Ascending aorta (tissue), 2 donors: ENCODE measurements around the gene POLR1G. TPM values are rescaled to one million over a fixed set of nuclear protein-coding genes. Genes with fewer than 3 reads are reported as not detected.

ENCODE experiments used
- DNase-seq, 2 donors: peaks; one replicate each; pipeline ENCODE4 v3.0.0-alpha.2; 2019; ENCODE audit warnings: low spot score in 2 of 2
- H3K27ac ChIP-seq, 2 donors: fragments of 200-600 bp; sonication (generic); one replicate each; pipeline ENCODE4 v1.5.1; 2016 to 2017; ENCODE audit warnings: mild to moderate bottlenecking in 1 of 2
- H3K27me3 ChIP-seq: fragments of 200-600 bp; sonication (generic); one replicate; pipeline ENCODE4 v1.5.1; 2017
- H3K36me3 ChIP-seq, 2 donors: fragments of 200-600 bp; sonication (generic); one replicate each; pipeline ENCODE4 v1.5.1; 2016
- H3K4me1 ChIP-seq, 2 donors: fragments of 200-600 bp; sonication (generic); one replicate each; pipeline ENCODE4 v1.5.1; 2016 to 2017; ENCODE audit warnings: mild to moderate bottlenecking in 1 of 2
- H3K4me3 ChIP-seq, 2 donors: fragments of 200-600 bp; sonication (generic); one replicate each; pipeline ENCODE4 v1.5.1; 2016 to 2017; ENCODE audit warnings: mild to moderate bottlenecking in 1 of 2
- H3K9me3 ChIP-seq, 2 donors: fragments of 200-600 bp; sonication (generic); one replicate each; pipeline ENCODE4 v1.5.1; 2016
- intact Hi-C: fragments of 100-400 bp; cut with DNase I; formaldehyde crosslinking; loops from one replicate; pipeline ENCODE4 v1.15.1; 2023
- total RNA-seq: library from RNA; depleted of rRNA; stranded (reverse); fragments of >200 nt; gene quantifications from one replicate; pipeline ENCODE4 v1.1.0, GENCODE V29; 2016
- TF ChIP-seq, protein P1 (sequence below), 3 experiments: fragments of 200-600 bp in 2 of 3; fragments of 450-650 bp in 1 of 3; sonication (generic) in 2 of 3; IDR thresholded peaks; one replicate each; pipeline ENCODE4 v1.5.1; 2016 to 2019; ENCODE audit warnings: antibody characterized with exemption in 3 of 3, mild to moderate bottlenecking in 1 of 3, moderate library complexity in 1 of 3

The POLR1G gene, protein sequence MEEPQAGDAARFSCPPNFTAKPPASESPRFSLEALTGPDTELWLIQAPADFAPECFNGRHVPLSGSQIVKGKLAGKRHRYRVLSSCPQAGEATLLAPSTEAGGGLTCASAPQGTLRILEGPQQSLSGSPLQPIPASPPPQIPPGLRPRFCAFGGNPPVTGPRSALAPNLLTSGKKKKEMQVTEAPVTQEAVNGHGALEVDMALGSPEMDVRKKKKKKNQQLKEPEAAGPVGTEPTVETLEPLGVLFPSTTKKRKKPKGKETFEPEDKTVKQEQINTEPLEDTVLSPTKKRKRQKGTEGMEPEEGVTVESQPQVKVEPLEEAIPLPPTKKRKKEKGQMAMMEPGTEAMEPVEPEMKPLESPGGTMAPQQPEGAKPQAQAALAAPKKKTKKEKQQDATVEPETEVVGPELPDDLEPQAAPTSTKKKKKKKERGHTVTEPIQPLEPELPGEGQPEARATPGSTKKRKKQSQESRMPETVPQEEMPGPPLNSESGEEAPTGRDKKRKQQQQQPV
- total RNA-seq: 3.7 TPM

DNA sequence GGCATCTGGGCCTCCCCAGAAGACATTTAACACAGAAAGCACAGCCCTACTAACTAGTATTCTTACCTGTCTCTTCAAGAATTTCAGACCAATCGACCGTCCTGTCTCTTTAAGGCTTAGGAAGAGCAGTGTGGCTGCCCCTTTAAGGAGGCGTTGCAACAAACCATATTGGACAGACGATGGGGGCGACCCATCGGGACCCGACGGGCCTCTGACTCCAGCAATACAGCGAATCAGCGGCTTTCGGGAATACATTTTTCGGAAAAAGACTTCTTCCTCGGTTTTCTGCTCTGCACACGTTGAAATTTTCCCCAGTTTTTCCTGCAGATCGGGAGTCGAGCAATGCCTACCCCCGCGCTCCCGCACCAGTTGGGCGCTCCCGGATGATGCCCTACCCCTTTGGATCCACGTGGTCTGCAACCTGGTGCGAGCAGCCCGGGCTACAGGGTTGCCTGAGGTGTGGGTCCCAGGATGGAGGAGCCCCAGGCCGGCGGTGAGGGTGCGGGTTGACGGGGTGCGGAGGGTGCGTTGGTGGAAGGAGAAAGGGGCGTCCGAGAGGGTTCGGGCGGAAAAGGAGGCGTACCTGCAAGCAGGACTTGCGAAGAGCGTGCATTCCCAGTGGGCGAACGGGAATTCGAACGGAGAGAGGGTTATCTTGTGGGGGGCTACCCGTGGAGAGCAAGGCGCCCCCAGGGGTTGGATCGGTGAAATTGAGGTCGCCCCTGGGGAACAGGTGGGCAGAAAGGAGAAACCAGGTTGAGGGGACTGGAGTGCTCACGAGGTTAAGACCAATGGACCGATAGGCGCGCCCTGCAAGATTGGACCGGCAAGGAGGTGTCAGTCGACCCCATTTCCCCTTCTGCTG is at the start of gene POLR1G:
Gene POLR1G (plus strand): TSS at position 419 of the 865 bp plus-strand sequence. CDS start 53 bp downstream, at position 472.
- no peaks in the 10 kb centered on the region for H3K9me3 ChIP-seq
- H3K4me3 ChIP-seq: peak within 1 kb of the TSS; percentile 68 to 86
- H3K36me3 ChIP-seq: peaks cover 0 to 7% of the 10 kb centered on the region in 2 donors
- DNase-seq: peak in 1 of 2 donors; percentile 87
- peaks cover 8 to 28% of the 10 kb centered on the region in 2 donors for H3K4me1 ChIP-seq
- intact Hi-C loops: loop anchor here (1.0 to 5.0 kb wide), 2 partner anchors 79 to 314 kb away; partner anchors contain the start of gene PPP1R37
- TF ChIP-seq, protein P1, sequence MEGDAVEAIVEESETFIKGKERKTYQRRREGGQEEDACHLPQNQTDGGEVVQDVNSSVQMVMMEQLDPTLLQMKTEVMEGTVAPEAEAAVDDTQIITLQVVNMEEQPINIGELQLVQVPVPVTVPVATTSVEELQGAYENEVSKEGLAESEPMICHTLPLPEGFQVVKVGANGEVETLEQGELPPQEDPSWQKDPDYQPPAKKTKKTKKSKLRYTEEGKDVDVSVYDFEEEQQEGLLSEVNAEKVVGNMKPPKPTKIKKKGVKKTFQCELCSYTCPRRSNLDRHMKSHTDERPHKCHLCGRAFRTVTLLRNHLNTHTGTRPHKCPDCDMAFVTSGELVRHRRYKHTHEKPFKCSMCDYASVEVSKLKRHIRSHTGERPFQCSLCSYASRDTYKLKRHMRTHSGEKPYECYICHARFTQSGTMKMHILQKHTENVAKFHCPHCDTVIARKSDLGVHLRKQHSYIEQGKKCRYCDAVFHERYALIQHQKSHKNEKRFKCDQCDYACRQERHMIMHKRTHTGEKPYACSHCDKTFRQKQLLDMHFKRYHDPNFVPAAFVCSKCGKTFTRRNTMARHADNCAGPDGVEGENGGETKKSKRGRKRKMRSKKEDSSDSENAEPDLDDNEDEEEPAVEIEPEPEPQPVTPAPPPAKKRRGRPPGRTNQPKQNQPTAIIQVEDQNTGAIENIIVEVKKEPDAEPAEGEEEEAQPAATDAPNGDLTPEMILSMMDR (IDR thresholded peaks at IDR 0.05): no peak
- H3K27ac ChIP-seq: peak within 1 kb of the TSS; percentile 93 to 97
- H3K27me3 ChIP-seq: no peaks in the 10 kb centered on the region

DNA sequence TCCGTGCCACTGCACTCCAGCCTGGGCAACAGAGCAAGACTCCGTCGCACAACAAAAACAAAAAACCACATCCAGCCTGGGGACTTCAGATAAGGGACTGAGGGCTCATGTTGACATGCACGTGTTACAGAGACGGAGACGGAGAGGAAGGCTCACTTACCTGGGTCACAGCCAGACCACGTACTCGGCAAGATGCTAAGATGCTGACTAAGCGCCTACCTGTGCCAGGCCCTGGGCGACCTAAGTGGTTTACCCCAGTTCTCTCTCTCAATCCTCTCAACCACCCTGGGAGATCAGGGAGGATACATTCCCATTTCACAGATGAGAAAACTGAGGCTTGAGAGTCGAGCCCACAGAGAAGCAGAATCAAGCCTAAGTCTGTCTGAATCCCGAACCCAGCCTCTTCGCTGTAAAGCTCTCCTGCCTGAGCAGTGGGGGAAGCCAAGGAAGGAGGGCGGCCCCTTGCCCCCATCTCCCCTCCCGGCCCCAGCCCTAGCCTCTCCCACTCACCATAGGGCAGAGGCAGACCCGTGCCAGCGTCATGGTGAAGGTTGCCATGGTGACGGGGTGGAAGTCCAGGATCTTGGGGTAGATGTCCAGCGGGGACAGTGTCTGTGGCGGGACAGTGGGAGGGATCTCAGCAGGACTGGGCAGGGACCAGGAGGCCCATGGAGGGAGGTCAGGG is 49.5 kb upstream of the POLR1G start:
- Histone ChIP-seq H3K9me3 (no peaks in the 10 kb centered on the region), H3K27ac (no peak overlapping the region), H3K4me3 (no peak overlapping the region), H3K27me3 (no peaks in the 10 kb centered on the region), H3K36me3 (peaks cover 26 to 37% of the 10 kb centered on the region in 2 donors), H3K4me1 (no peaks in the 10 kb centered on the region)
- intact Hi-C loops: no loop called here
- DNase-seq: no peak
- TF ChIP-seq, protein P1 (IDR thresholded peaks at IDR 0.05): no peak

DNA sequence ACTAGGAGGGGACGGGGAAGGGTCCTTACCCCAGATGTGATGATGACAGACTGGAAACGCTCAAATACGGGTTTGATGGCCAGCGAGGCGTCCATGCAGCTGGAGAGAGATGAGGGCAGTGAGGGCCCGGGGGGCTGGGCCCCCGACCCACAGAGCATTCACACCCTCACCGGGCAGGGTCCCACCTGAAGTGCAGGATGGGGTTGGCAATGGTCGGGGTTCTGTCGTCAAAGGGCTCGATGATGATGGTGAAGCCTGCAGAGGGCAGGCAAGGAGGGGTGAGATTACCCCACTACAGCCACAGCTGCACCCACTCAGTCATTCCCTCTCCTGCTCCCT is 49.0 kb upstream of the POLR1G start:
- no peak overlapping the region for H3K4me3 ChIP-seq
- H3K27ac ChIP-seq: no peak overlapping the region
- TF ChIP-seq, protein P1 (IDR thresholded peaks at IDR 0.05): no peak
- H3K4me1 ChIP-seq: no peaks in the 10 kb centered on the region
- no peaks in the 10 kb centered on the region for H3K9me3 ChIP-seq
- peaks cover 24 to 36% of the 10 kb centered on the region in 2 donors for H3K36me3 ChIP-seq
- no peaks in the 10 kb centered on the region for H3K27me3 ChIP-seq
- no peak for DNase-seq
- intact Hi-C loops: no loop called here

DNA sequence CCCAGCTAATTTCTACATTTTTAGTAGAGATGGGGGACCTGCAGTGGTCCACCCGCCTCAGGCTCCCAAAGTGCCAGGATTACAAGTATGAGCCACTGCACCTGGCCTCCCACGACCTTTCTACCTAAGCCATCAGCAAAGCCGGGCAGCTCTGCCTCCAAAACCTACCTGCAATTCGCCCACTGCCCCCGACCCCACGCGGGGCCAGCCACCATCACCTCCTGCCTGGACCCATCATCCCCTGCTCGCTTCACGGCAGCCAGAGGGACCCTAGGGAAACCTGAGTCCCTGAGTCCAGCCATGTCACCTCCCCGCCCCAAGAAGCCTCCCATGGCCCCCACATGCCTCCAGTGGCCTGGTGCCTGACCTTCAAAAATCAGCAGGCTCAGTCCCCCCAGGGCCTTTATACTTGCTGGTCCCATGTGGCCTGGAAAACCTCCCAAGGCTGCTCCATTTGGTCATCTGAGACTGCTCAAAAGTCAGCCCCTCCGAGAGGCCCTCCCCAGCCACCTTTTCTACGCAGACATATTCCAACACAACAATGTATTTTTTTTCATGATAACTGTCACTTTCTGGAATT is 48.1 kb upstream of the POLR1G start:
- H3K27me3 ChIP-seq: no peaks in the 10 kb centered on the region
- H3K27ac ChIP-seq: no peak overlapping the region
- H3K4me1 ChIP-seq: no peaks in the 10 kb centered on the region
- intact Hi-C loops: no loop called here
- TF ChIP-seq, protein P1 (IDR thresholded peaks at IDR 0.05): no peak
- no peaks in the 10 kb centered on the region for H3K9me3 ChIP-seq
- H3K4me3 ChIP-seq: no peak overlapping the region
- peaks cover 19 to 28% of the 10 kb centered on the region in 2 donors for H3K36me3 ChIP-seq
- DNase-seq: no peak

DNA sequence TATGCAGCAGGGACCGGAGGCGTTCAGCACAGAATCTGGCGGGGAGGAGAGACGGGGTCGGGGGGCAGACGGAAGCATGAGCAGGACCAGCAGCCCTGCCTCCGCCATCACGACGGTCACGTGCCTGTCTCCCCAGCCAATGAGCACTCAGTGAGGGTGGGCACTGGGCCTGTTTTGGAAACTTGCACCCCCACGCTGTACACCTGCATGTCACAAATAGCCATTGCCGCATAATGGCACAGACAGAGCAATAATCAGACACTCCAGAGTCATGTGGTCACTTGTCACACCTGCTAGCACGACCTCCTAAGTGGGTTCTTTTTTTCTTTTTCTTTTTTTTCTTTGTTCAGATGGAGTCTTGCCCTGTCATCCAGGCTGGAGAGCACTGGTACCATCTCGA is 44.8 kb upstream of the POLR1G start:
- TF ChIP-seq, protein P1 (IDR thresholded peaks at IDR 0.05): no peak
- H3K27ac ChIP-seq: no peak overlapping the region
- intact Hi-C loops: no loop called here
- DNase-seq: no peak
- H3K9me3 ChIP-seq: no peaks in the 10 kb centered on the region
- H3K27me3 ChIP-seq: no peaks in the 10 kb centered on the region
- H3K4me3 ChIP-seq: no peak overlapping the region
- peaks cover 19 to 25% of the 10 kb centered on the region in 2 donors for H3K36me3 ChIP-seq
- no peaks in the 10 kb centered on the region for H3K4me1 ChIP-seq
